ENCODE results near the gene ADAMTSL4.

Gene ADAMTSL4

DNA sequence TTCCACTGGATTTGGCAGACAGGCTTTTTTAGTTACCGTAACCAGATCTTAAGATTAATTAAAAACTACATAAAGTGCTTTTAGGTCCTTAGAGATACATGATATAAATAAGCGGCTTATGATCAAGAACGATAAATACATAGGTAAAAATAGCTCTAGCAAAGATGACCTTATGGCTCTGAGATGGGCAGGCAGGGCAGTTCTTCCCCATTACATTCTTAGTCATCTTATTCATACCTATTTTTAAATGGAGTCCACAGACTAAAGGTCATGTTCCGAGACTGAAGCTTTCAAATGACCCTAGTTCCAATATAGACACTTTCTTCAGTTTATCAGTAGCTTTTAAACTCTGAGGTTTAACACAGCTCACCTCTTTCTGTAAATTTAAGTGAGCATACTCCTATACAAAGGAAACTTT is 25.9 kb downstream of the ADAMTSL4 start:
- Histone ChIP-seq H3K79me2 (ENCODE audit: insufficient read depth, low read length) (peaks cover 76% of the 10 kb centered on the region), H3K36me3 (ENCODE audit: low read length) (peaks cover 60% of the 10 kb centered on the region), H3K4me2 (ENCODE audit: low read depth, low read length, poor library complexity, severe bottlenecking) (peak overlapping the region; percentile 81), H3K9ac (ENCODE audit: low read length) (peak overlapping the region; percentile 99), H3F3A (ENCODE audit: insufficient read depth) (peaks cover 77% of the 10 kb centered on the region), H3K4me3 (ENCODE audit: insufficient read depth, low read length, poor library complexity, severe bottlenecking) (peak overlapping the region; percentile 96), H3K27ac (ENCODE audit: low read depth, low read length) (peak overlapping the region; percentile 91), H3K27me3 (ENCODE audit: low read length) (no peaks in the 10 kb centered on the region), H2AFZ (ENCODE audit: low read depth, low read length, severe bottlenecking) (no peak overlapping the region), H3K9me2 (replicated peaks; ENCODE audit: insufficient read depth, low read length) (no peaks in the 10 kb centered on the region), H4K20me1 (ENCODE audit: low read depth, low read length) (peaks cover 52% of the 10 kb centered on the region), H3K9me3 (ENCODE audit: insufficient read depth, low read length) (no peaks in the 10 kb centered on the region)
- no peak for TF ChIP-seq EZH2phosphoT487 (conservative IDR thresholded peaks at IDR 0.05; ENCODE audit: low read length)
- TF ChIP-seq, protein P1, sequence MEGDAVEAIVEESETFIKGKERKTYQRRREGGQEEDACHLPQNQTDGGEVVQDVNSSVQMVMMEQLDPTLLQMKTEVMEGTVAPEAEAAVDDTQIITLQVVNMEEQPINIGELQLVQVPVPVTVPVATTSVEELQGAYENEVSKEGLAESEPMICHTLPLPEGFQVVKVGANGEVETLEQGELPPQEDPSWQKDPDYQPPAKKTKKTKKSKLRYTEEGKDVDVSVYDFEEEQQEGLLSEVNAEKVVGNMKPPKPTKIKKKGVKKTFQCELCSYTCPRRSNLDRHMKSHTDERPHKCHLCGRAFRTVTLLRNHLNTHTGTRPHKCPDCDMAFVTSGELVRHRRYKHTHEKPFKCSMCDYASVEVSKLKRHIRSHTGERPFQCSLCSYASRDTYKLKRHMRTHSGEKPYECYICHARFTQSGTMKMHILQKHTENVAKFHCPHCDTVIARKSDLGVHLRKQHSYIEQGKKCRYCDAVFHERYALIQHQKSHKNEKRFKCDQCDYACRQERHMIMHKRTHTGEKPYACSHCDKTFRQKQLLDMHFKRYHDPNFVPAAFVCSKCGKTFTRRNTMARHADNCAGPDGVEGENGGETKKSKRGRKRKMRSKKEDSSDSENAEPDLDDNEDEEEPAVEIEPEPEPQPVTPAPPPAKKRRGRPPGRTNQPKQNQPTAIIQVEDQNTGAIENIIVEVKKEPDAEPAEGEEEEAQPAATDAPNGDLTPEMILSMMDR (IDR thresholded peaks at IDR 0.05; ENCODE audit: insufficient read depth, low read length, poor library complexity, severe bottlenecking): no peak

DNA sequence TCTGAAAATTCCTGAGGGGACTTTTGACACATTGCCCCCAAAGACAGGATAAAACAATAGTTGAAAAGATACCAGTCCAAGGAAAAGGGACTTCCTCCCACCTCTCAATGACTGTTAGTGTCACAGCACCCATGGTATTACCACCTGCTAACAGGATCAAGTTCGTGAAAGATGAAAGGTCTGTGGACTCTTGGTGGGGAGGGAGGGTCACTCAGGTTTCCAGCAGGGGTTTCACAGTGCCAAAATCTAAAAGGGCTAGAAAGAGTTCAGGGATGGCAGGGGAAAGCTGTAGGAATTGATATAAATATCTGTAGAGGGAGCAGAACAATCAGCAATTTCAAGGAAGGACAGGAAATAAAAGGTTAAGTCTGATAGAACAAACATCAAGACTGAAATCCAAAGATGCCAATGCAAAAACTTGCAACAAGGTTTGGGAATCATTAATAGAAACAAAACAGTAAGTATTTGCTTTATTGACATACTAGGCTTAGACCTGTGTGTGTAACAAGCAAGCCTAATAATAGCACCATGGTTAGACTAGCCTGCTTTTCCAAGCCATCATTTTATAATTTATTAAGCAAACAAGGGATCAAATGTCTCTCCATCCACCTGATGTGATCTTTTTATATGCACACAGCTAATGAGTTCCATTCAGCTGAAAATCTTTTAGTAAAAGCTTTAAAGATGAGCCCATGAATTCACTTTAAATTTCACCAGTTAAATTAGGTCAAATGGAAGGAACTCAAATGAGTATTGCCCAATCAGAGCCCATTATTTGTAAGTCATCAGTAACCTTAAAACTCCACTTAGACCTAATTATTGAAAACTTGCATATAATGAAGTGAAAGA is 26.5 kb downstream of the ADAMTSL4 start:
- H3K27ac ChIP-seq (ENCODE audit: low read depth, low read length): peak overlapping the region; percentile 91
- H3K4me2 ChIP-seq (ENCODE audit: low read depth, low read length, poor library complexity, severe bottlenecking): peak overlapping the region; percentile 81
- no peak overlapping the region for H2AFZ ChIP-seq (ENCODE audit: low read depth, low read length, severe bottlenecking)
- H3K9me3 ChIP-seq (ENCODE audit: insufficient read depth, low read length): no peaks in the 10 kb centered on the region
- peak overlapping the region; percentile 96 for H3K4me3 ChIP-seq (ENCODE audit: insufficient read depth, low read length, poor library complexity, severe bottlenecking)
- no peaks in the 10 kb centered on the region for H3K27me3 ChIP-seq (ENCODE audit: low read length)
- no peak for TF ChIP-seq EZH2phosphoT487 (conservative IDR thresholded peaks at IDR 0.05; ENCODE audit: low read length)
- TF ChIP-seq, protein P1 (IDR thresholded peaks at IDR 0.05; ENCODE audit: insufficient read depth, low read length, poor library complexity, severe bottlenecking): no peak
- peaks cover 80% of the 10 kb centered on the region for H3K79me2 ChIP-seq (ENCODE audit: insufficient read depth, low read length)
- H3K9ac ChIP-seq (ENCODE audit: low read length): peak overlapping the region; percentile 99
- H3K9me2 ChIP-seq (replicated peaks; ENCODE audit: insufficient read depth, low read length): no peaks in the 10 kb centered on the region
- peaks cover 73% of the 10 kb centered on the region for H3F3A ChIP-seq (ENCODE audit: insufficient read depth)
- H3K36me3 ChIP-seq (ENCODE audit: low read length): peaks cover 60% of the 10 kb centered on the region
- H4K20me1 ChIP-seq (ENCODE audit: low read depth, low read length): peaks cover 52% of the 10 kb centered on the region

DNA sequence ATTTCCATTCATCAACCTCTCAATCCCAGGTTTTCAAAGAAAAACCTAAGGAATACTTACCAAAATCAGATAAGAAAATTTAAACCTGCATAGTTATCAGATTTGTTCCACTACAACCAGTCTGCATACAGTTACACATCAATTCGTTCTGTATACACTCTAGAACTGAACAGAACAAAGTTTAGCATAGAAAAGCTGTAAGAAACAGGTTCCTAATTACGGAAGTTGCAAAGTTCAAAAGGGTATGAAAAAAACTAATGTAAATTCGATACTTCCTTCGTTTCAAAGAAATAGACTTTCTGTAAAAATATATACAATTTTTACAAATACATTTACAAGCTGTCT is 27.1 kb downstream of the ADAMTSL4 start:
- Histone ChIP-seq H3K9me3 (ENCODE audit: insufficient read depth, low read length) (no peaks in the 10 kb centered on the region), H3F3A (ENCODE audit: insufficient read depth) (peaks cover 71% of the 10 kb centered on the region), H3K27ac (ENCODE audit: low read depth, low read length) (peak overlapping the region; percentile 91), H3K9me2 (replicated peaks; ENCODE audit: insufficient read depth, low read length) (no peaks in the 10 kb centered on the region), H2AFZ (ENCODE audit: low read depth, low read length, severe bottlenecking) (no peak overlapping the region), H4K20me1 (ENCODE audit: low read depth, low read length) (peaks cover 52% of the 10 kb centered on the region), H3K27me3 (ENCODE audit: low read length) (no peaks in the 10 kb centered on the region), H3K79me2 (ENCODE audit: insufficient read depth, low read length) (peaks cover 77% of the 10 kb centered on the region), H3K9ac (ENCODE audit: low read length) (peak overlapping the region; percentile 99), H3K4me3 (ENCODE audit: insufficient read depth, low read length, poor library complexity, severe bottlenecking) (peak overlapping the region; percentile 96), H3K36me3 (ENCODE audit: low read length) (peaks cover 60% of the 10 kb centered on the region), H3K4me2 (ENCODE audit: low read depth, low read length, poor library complexity, severe bottlenecking) (peak overlapping the region; percentile 81)
- TF ChIP-seq, protein P1 (IDR thresholded peaks at IDR 0.05; ENCODE audit: insufficient read depth, low read length, poor library complexity, severe bottlenecking): no peak
- TF ChIP-seq EZH2phosphoT487 (conservative IDR thresholded peaks at IDR 0.05; ENCODE audit: low read length): no peak
